Loucy (cell line): Measurements from ENCODE around the gene TBL1XR1.

ENCODE experiments used
- H2AFZ ChIP-seq: fragments of 200-600 bp; sonication (generic); 2 replicates; pipeline ENCODE4 v1.6.0; 2016; ENCODE audit warnings: antibody characterized with exemption, mild to moderate bottlenecking, low read length, moderate library complexity
- H3F3A ChIP-seq: fragments of 200-600 bp; 2 replicates; pipeline ENCODE4 v1.6.0; 2016; ENCODE audit warnings: antibody characterized with exemption, low read depth, mild to moderate bottlenecking
- H3K27me3 ChIP-seq: fragments of 200-600 bp; sonication (generic); 2 replicates; pipeline ENCODE4 v1.6.1; 2014; ENCODE audit warnings: low read length, mild to moderate bottlenecking; ENCODE audit not compliant: insufficient read depth, poor library complexity, severe bottlenecking
- H3K36me3 ChIP-seq: fragments of 200-600 bp; sonication (generic); 2 replicates; pipeline ENCODE4 v1.6.1; 2016; ENCODE audit warnings: low read length; ENCODE audit not compliant: insufficient read depth
- H3K4me1 ChIP-seq: fragments of 200-600 bp; sonication (generic); 2 replicates; pipeline ENCODE4 v1.5.1; 2014; ENCODE audit warnings: low read length, mild to moderate bottlenecking; ENCODE audit not compliant: insufficient read depth, poor library complexity, severe bottlenecking
- H3K4me2 ChIP-seq: fragments of 200-600 bp; sonication (generic); 2 replicates; pipeline ENCODE4 v1.6.0; 2014; ENCODE audit warnings: antibody characterized with exemption, low read length, low read depth, mild to moderate bottlenecking; ENCODE audit not compliant: poor library complexity, severe bottlenecking
- H3K4me3 ChIP-seq: fragments of 200-600 bp; sonication (generic); 2 replicates; pipeline ENCODE4 v1.5.1; 2014; ENCODE audit warnings: low read length, mild to moderate bottlenecking, mixed read lengths; ENCODE audit not compliant: poor library complexity, severe bottlenecking
- H3K79me2 ChIP-seq: fragments of 200-600 bp; sonication (generic); 2 replicates; pipeline ENCODE4 v1.6.1; 2014; ENCODE audit warnings: low read length; ENCODE audit not compliant: insufficient read depth
- H3K9ac ChIP-seq: fragments of 200-600 bp; sonication (generic); 2 replicates; pipeline ENCODE4 v1.6.0; 2014; ENCODE audit warnings: mild to moderate bottlenecking, low read depth, low read length, moderate library complexity; ENCODE audit not compliant: poor library complexity, severe bottlenecking
- H3K9me2 ChIP-seq: fragments of 200-600 bp; sonication (generic); replicated peaks from 2 replicates; pipeline ENCODE4 v1.6.1; 2016; ENCODE audit warnings: low read depth, low read length, mixed read lengths
- H3K9me3 ChIP-seq: fragments of 200-600 bp; sonication (generic); 2 replicates; pipeline ENCODE4 v1.6.1; 2014; ENCODE audit warnings: mild to moderate bottlenecking, antibody characterized with exemption, low read length, low read depth; ENCODE audit not compliant: insufficient read depth
- H4K20me1 ChIP-seq: fragments of 200-600 bp; sonication (generic); 2 replicates; pipeline ENCODE4 v1.6.0; 2014; ENCODE audit warnings: antibody characterized with exemption, low read length, mild to moderate bottlenecking; ENCODE audit not compliant: insufficient read depth, poor library complexity, severe bottlenecking
- CTCF ChIP-seq: fragments of 200-600 bp; sonication (generic); conservative IDR thresholded peaks from 2 replicates; pipeline ENCODE4 v1.5.1; 2014; ENCODE audit warnings: mild to moderate bottlenecking, antibody characterized with exemption, low read length
- EZH2phosphoT487 ChIP-seq: fragments of 200-600 bp; IDR thresholded peaks from 2 replicates; pipeline ENCODE4 v1.6.1; 2018; ENCODE audit warnings: antibody characterized with exemption, mild to moderate bottlenecking, moderate library complexity, borderline replicate concordance

TBL1XR1 gene

GRCh38 chr3:177114253-177114652 is 83.0 kb downstream of the TBL1XR1 start:
- Histone ChIP-seq H3K27me3 (no peaks in the 10 kb centered on the region), H3K4me2 (no peak overlapping the region), H4K20me1 (peaks cover 99% of the 10 kb centered on the region), H2AFZ (no peak overlapping the region), H3K9me2 (no peaks in the 10 kb centered on the region), H3K4me3 (no peak overlapping the region), H3K9me3 (no peaks in the 10 kb centered on the region), H3K36me3 (peaks cover 7% of the 10 kb centered on the region; the same call in 1 of the 2 replicates), H3K4me1 (peaks cover 9% of the 10 kb centered on the region), H3K79me2 (peaks cover 99% of the 10 kb centered on the region), H3K9ac (no peak overlapping the region), H3F3A (no peaks in the 10 kb centered on the region)
- TF ChIP-seq CTCF (no peak), EZH2phosphoT487 (no peak)

DNA sequence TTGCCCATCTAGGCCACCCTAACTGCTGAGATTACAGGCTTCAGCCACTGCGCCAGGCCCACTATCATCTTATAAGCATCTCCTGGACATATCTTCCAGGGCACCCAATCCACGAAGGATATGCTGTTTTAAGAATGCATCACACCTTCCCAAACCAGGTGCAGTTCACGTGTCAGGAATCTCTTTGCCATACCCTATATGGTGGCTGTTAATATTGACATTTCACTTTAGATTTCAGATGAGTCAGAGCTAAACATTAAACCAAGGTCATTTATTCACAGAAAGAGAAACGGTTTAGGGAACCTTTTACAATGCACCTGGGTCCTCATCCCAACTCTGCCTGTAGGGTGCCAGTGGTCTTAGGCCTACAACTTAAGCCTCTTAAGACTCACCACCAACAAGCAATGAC is 85.7 kb downstream of the TBL1XR1 start:
- H3K27me3 ChIP-seq = no peaks in the 10 kb centered on the region
- H3K4me3 ChIP-seq = no peak overlapping the region
- H3F3A ChIP-seq = no peaks in the 10 kb centered on the region
- TF ChIP-seq EZH2phosphoT487 (no peak), CTCF (no peak)
- H3K79me2 ChIP-seq = peaks cover 99% of the 10 kb centered on the region
- peaks cover 7% of the 10 kb centered on the region; the same call in 1 of the 2 replicates for H3K36me3 ChIP-seq
- H3K4me2 ChIP-seq = no peak overlapping the region
- H2AFZ ChIP-seq = no peak overlapping the region
- no peak overlapping the region for H3K9ac ChIP-seq
- H4K20me1 ChIP-seq = peaks cover 99% of the 10 kb centered on the region
- H3K9me3 ChIP-seq = no peaks in the 10 kb centered on the region
- peaks cover 9% of the 10 kb centered on the region for H3K4me1 ChIP-seq
- H3K9me2 ChIP-seq = no peaks in the 10 kb centered on the region

DNA sequence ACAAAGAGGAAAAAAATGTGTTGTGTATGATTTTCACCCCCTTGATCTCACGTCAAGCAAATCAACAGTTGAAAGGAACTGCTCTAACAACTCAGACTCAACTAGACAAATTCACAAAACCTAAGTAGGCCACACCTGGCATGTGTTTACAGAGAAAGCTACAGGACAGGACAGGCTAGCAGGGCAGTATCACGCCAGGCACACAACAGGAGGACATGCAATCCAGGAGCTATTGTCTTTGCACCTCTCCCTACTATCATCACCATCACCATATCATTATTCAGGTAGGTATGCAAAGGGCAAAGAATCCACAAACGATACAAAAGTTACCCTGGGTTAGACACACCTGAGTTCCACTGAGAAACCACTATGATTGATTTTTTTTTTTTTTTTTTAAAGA is 86.4 kb downstream of the TBL1XR1 start:
- H3K9me2 ChIP-seq = no peaks in the 10 kb centered on the region
- no peak overlapping the region for H3K4me3 ChIP-seq
- H4K20me1 ChIP-seq = peaks cover 99% of the 10 kb centered on the region
- H3K79me2 ChIP-seq = peaks cover 99% of the 10 kb centered on the region
- no peaks in the 10 kb centered on the region for H3K9me3 ChIP-seq
- no peak for TF ChIP-seq CTCF
- TF ChIP-seq EZH2phosphoT487 = no peak
- no peak overlapping the region for H2AFZ ChIP-seq
- no peaks in the 10 kb centered on the region for H3F3A ChIP-seq
- H3K4me2 ChIP-seq = no peak overlapping the region
- H3K36me3 ChIP-seq = peaks cover 7% of the 10 kb centered on the region; the same call in 1 of the 2 replicates
- H3K4me1 ChIP-seq = peaks cover 9% of the 10 kb centered on the region
- H3K27me3 ChIP-seq = no peaks in the 10 kb centered on the region
- H3K9ac ChIP-seq = no peak overlapping the region
